ENCODE results near the gene CBARP. TPM values are rescaled to one million over a fixed set of nuclear protein-coding genes. Genes with fewer than 3 reads are reported as not detected.
A peak's percentile ranks its signal among the peaks of the same experiment; 100 is the strongest.

Gene CBARP
- total and polyA plus RNA-seq, 7 experiments from 2014 or later: 0.15 to 0.27 TPM; not detected in 5

DNA sequence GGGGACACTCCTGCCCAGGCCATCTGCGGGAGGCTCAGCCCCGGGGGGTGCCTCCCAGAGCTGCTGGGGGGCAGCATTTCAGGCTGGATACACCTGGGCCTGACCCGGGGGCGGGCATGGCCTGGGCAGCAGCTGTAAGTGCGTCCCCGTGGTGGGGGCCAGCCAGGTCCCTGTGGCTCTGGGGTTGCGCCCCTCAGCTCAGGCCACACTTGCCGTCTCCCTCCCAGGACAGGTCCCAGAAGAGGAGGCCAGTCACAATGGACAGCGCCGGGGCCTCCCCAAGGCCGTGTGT lies 11.6 kb downstream of the CBARP start:
- ATAC-seq: no peak
- Mint-ChIP-seq H3K36me3 (no peaks in the 10 kb centered on the region), H3K9me3 (no peaks in the 10 kb centered on the region), H3K4me3 (no peak overlapping the region), H3K27me3 (no peaks in the 10 kb centered on the region), H3K27ac (no peak overlapping the region), H3K4me1 (no peaks in the 10 kb centered on the region)
- ChIA-PET CTCF (no interaction called here), POLR2A (interaction anchor here (1.0 kb wide), 1 partner anchor 83 kb away, joined by 3 read pairs; no protein-coding TSS in a partner anchor)
- no peak overlapping the region for H3K4me3 ChIP-seq (ENCODE audit: low read length)
- peaks cover 0 to 65% (median 0%) of the 10 kb centered on the region in 3 experiments for H3K36me3 ChIP-seq (ENCODE audit: control insufficient read depth in 2 of 3, insufficient read depth in 3 of 3, low read length in 3 of 3)
- H3K27me3 ChIP-seq (ENCODE audit: control insufficient read depth in 2 of 2, insufficient read depth in 2 of 2, low read length in 2 of 2): no peaks in the 10 kb centered on the region
- no peak overlapping the region for H3K27ac ChIP-seq (ENCODE audit: low read depth, low read length)
- no peak for DNase-seq
- H3K9me3 ChIP-seq (ENCODE audit: control insufficient read depth in 2 of 3, low read length in 3 of 3): no peaks in the 10 kb centered on the region
- H3K4me1 ChIP-seq (ENCODE audit: control insufficient read depth in 2 of 2, insufficient read depth in 2 of 2, low read length in 2 of 2): no peaks in the 10 kb centered on the region
- intact Hi-C loops (cut with micrococcal nuclease): no loop called here

DNA sequence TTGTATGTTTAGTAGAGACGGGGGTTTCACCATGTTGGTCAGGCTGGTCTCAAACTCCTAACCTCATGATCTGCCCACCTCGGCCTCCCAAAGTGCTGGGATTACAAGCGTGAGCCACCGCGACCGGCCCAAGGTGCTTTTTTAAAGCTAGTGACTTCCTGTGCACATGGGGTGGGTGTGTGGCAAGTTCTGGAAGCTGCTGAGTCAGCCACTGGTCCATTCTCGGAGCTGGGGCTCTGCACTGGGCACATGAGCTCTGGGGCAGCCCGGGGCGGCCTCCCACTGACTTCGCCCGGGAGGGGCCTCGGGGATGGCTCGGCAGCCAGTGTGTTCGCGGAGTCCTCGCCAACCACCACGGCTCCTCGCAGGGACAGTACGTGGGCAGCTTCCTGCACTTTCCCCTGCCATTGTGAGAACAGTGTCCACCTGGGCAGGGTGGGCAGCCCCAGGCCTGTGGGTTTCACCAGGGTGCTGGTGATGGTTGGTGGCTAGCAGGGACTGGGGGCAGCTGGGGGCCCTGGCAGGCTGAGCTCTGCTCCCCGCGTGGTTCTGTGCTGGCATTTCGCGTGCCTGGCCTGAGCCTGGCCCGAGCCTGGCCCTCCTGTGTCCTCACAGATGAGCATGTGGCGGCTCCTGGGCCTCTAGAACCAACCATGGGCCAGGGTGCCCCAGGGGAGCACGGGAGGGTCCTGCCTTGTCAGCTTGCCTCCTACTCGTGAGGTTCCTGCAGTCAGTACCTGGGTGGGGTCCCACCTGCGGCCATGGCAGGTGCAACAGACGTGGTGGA lies 12.2 kb downstream of the CBARP start:
- Mint-ChIP-seq H3K4me3 (no peak overlapping the region), H3K9me3 (no peaks in the 10 kb centered on the region), H3K36me3 (no peaks in the 10 kb centered on the region), H3K27ac (peak overlapping the region in 1 of 9 donors; percentile 10), H3K27me3 (no peaks in the 10 kb centered on the region), H3K4me1 (no peaks in the 10 kb centered on the region)
- peaks cover 0 to 70% (median 2%) of the 10 kb centered on the region in 3 experiments for H3K36me3 ChIP-seq (ENCODE audit: control insufficient read depth in 2 of 3, insufficient read depth in 3 of 3, low read length in 3 of 3)
- intact Hi-C loops (cut with micrococcal nuclease): no loop called here
- peak in 1 of 9 donors; percentile 6 for DNase-seq
- POLR2A ChIA-PET: interaction anchor here (1.0 kb wide), 1 partner anchor 82 kb away, joined by 3 read pairs; no protein-coding TSS in a partner anchor
- H3K9me3 ChIP-seq (ENCODE audit: control insufficient read depth in 2 of 3, low read length in 3 of 3): no peaks in the 10 kb centered on the region
- no peaks in the 10 kb centered on the region for H3K4me1 ChIP-seq (ENCODE audit: control insufficient read depth in 2 of 2, insufficient read depth in 2 of 2, low read length in 2 of 2)
- H3K4me3 ChIP-seq (ENCODE audit: low read length): no peak overlapping the region
- no peak overlapping the region for H3K27ac ChIP-seq (ENCODE audit: low read depth, low read length)
- no peaks in the 10 kb centered on the region for H3K27me3 ChIP-seq (ENCODE audit: control insufficient read depth in 2 of 2, insufficient read depth in 2 of 2, low read length in 2 of 2)
- no peak for ATAC-seq
- CTCF ChIA-PET: interaction anchor here (0.5 to 0.8 kb wide), 2 partner anchors 32 to 120 kb away, joined by 3 read pairs; no protein-coding TSS in a partner anchor

DNA sequence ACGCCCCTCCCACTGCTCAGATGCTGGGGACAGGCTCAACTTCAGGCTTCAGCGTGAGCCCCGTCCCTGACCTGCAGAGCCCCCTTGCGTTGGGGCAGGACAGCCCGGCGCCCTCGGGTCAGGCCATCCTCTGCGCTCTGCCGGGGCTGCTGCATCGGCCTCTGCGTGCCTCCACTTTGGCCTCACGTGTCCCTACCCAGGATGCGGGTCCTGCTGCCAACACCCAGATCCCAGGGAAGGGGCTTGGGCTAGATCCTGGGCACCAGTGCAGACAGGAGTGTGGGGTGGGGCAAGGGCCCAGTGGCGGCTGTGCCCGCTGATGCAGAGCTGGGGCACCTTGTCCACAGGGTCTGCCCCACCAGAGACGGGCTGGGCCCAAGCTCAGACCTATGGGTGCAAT lies 13.0 kb downstream of the CBARP start:
- Histone ChIP-seq H3K27ac (ENCODE audit: low read depth, low read length) (no peak overlapping the region), H3K4me1 (ENCODE audit: control insufficient read depth in 2 of 2, insufficient read depth in 2 of 2, low read length in 2 of 2) (no peaks in the 10 kb centered on the region), H3K36me3 (ENCODE audit: control insufficient read depth in 2 of 3, insufficient read depth in 3 of 3, low read length in 3 of 3) (peaks cover 0 to 78% (median 5%) of the 10 kb centered on the region in 3 experiments), H3K4me3 (ENCODE audit: low read length) (no peak overlapping the region), H3K9me3 (ENCODE audit: control insufficient read depth in 2 of 3, low read length in 3 of 3) (no peaks in the 10 kb centered on the region), H3K27me3 (ENCODE audit: control insufficient read depth in 2 of 2, insufficient read depth in 2 of 2, low read length in 2 of 2) (no peaks in the 10 kb centered on the region)
- Mint-ChIP-seq H3K9me3 (no peaks in the 10 kb centered on the region), H3K36me3 (no peaks in the 10 kb centered on the region), H3K27ac (no peak overlapping the region), H3K4me1 (no peaks in the 10 kb centered on the region), H3K4me3 (no peak overlapping the region), H3K27me3 (no peaks in the 10 kb centered on the region)
- POLR2A ChIA-PET: no interaction called here
- ATAC-seq (no peak), DNase-seq (no peak)
- CTCF ChIA-PET: interaction anchor here (0.5 to 0.8 kb wide), 2 partner anchors 31 to 119 kb away, joined by 3 read pairs; no protein-coding TSS in a partner anchor
- intact Hi-C loops (cut with micrococcal nuclease): no loop called here

DNA sequence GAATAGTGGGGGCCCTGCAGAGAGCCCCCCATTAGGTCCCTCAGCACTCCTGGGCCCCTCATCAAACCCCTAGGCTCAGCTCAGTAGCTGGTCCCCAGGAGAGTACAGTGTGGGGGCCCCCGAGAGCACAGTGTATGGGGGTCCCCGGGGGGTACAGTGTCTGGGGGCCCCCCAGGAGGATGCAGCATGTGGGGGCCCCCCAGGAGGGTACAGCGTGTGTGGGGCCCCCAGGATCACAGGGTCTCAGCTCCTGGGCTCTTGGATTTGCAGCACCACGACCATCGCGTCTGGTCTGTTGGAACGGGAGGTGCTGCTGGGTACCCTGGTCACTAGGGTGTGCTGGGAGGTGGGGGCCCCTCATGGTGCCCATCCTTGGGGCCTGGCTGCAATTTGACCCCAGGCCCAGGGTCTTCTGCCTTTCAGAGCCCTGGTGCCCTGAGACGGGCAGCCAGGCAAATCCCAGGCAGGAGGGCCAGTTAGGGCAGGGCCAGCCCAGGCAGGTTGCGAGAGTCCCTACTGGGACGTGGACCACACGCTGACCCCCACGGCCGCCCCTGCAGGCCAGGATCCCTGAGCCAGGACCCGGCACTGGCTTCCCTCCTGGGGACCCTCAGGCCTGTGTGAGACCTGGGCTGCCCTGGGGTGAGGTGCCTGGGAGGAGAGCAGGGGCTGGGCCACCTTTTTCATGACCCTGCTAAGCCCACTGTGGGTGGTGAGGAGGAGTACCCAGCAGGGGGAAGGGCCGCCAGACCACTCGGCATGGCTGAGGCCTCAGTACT lies 13.6 kb downstream of the CBARP start:
- H3K4me1 ChIP-seq (ENCODE audit: control insufficient read depth in 2 of 2, insufficient read depth in 2 of 2, low read length in 2 of 2): no peaks in the 10 kb centered on the region
- H3K4me3 Mint-ChIP-seq: no peak overlapping the region
- H3K4me3 ChIP-seq (ENCODE audit: low read length): no peak overlapping the region
- DNase-seq: no peak
- ATAC-seq: no peak
- no peaks in the 10 kb centered on the region for H3K9me3 ChIP-seq (ENCODE audit: control insufficient read depth in 2 of 3, low read length in 3 of 3)
- no peaks in the 10 kb centered on the region for H3K9me3 Mint-ChIP-seq
- ChIA-PET CTCF (no interaction called here), POLR2A (no interaction called here)
- intact Hi-C loops (cut with micrococcal nuclease): no loop called here
- H3K4me1 Mint-ChIP-seq: no peaks in the 10 kb centered on the region
- H3K27me3 Mint-ChIP-seq: no peaks in the 10 kb centered on the region
- no peaks in the 10 kb centered on the region for H3K36me3 Mint-ChIP-seq
- no peak overlapping the region for H3K27ac Mint-ChIP-seq
- no peaks in the 10 kb centered on the region for H3K27me3 ChIP-seq (ENCODE audit: control insufficient read depth in 2 of 2, insufficient read depth in 2 of 2, low read length in 2 of 2)
- H3K36me3 ChIP-seq (ENCODE audit: control insufficient read depth in 2 of 3, insufficient read depth in 3 of 3, low read length in 3 of 3): peaks cover 0 to 81% (median 5%) of the 10 kb centered on the region in 3 experiments
- no peak overlapping the region for H3K27ac ChIP-seq (ENCODE audit: low read depth, low read length)

DNA sequence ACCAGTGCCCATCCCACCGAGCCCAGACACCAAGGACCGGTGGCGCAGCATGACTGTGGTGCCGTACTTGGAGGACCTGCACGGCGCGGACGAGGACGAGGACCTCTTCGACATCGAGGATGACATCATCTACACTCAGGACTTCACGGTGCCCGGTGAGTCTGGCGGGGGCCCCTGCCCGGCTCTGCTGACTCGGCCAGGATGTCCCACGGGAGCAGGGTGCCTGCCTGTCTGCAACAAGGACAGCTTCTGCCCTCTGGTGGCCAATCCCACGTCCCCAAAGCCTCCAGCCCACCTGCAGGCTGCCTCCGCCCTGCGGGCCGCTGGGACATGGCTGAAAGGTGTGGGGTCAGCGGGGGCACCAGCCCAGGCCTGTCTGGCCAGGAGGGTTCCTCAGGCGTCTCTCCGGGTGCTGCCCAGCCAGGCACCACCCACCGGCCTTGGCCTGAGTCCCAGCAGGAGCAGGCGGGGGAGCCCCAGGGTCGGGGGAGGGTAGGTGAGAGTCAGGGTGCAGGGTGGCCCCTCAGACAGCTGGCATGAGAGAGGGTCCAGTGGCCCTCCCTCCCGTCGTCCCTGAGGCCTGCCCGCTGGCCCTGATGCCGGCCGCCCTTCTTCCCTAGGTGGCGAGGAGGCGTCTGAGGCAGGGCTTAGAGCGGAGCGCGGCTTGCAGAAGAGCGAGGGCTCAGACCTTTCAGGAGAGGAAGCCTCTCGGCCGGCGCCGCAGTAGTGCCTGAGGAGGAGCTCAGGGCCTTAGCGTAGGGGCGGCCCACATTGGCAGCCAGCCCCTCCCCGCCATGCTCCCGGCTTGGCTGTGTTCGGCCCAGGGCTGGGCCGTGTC lies 14.6 kb downstream of the CBARP start:
- Histone ChIP-seq H3K27me3 (ENCODE audit: control insufficient read depth in 2 of 2, insufficient read depth in 2 of 2, low read length in 2 of 2) (no peaks in the 10 kb centered on the region), H3K9me3 (ENCODE audit: control insufficient read depth in 2 of 3, low read length in 3 of 3) (no peaks in the 10 kb centered on the region), H3K27ac (ENCODE audit: low read depth, low read length) (no peak overlapping the region), H3K36me3 (ENCODE audit: control insufficient read depth in 2 of 3, insufficient read depth in 3 of 3, low read length in 3 of 3) (peaks cover 0 to 86% (median 5%) of the 10 kb centered on the region in 3 experiments), H3K4me3 (ENCODE audit: low read length) (no peak overlapping the region), H3K4me1 (ENCODE audit: control insufficient read depth in 2 of 2, insufficient read depth in 2 of 2, low read length in 2 of 2) (no peaks in the 10 kb centered on the region)
- intact Hi-C loops (cut with micrococcal nuclease): no loop called here
- Mint-ChIP-seq H3K4me1 (no peaks in the 10 kb centered on the region), H3K36me3 (peaks cover 0 to under 1% (median 0%) of the 10 kb centered on the region in 5 donors), H3K9me3 (no peaks in the 10 kb centered on the region), H3K27me3 (no peaks in the 10 kb centered on the region), H3K4me3 (no peak overlapping the region), H3K27ac (no peak overlapping the region)
- DNase-seq (peak in 1 of 9 donors; percentile 27), ATAC-seq (peak; percentile 26)
- POLR2A ChIA-PET: no interaction called here
- CTCF ChIA-PET: interaction anchor here (1.0 kb wide), 1 partner anchor 21 kb away, joined by 3 read pairs; no protein-coding TSS in a partner anchor

DNA sequence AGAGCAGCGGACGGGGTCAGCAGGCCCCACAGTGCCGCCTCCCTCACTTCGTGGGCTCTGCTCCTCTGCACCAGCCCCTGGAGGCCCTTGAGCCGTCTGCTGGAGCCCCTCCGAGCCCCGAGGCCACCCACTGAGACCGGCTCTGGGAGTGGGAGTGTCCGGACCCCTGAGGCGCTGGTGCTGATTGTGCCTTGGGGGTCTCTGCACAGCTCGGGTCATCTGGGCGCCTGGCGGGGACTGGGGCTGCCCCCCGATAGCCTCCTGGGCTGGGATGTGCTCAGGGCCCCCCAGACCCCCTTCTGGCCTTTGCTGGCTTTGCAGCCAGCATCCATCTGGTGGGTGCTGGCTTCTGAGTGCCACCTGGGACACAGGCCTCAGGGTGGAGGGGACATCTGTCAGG lies 15.4 kb downstream of the CBARP start:
- H3K36me3 Mint-ChIP-seq: peaks cover 0 to 1% (median 0%) of the 10 kb centered on the region in 5 donors
- no peak overlapping the region for H3K4me3 Mint-ChIP-seq
- H3K27me3 Mint-ChIP-seq: no peaks in the 10 kb centered on the region
- H3K9me3 Mint-ChIP-seq: no peaks in the 10 kb centered on the region
- no peak overlapping the region for H3K27ac Mint-ChIP-seq
- H3K27ac ChIP-seq (ENCODE audit: low read depth, low read length): no peak overlapping the region
- intact Hi-C loops (cut with micrococcal nuclease): no loop called here
- peaks cover 0 to 83% (median 5%) of the 10 kb centered on the region in 3 experiments for H3K36me3 ChIP-seq (ENCODE audit: control insufficient read depth in 2 of 3, insufficient read depth in 3 of 3, low read length in 3 of 3)
- POLR2A ChIA-PET: no interaction called here
- no peaks in the 10 kb centered on the region for H3K4me1 Mint-ChIP-seq
- DNase-seq (no peak), ATAC-seq (no peak)
- CTCF ChIA-PET: interaction anchor here (1.0 kb wide), 1 partner anchor 22 kb away, joined by 3 read pairs; no protein-coding TSS in a partner anchor
- H3K27me3 ChIP-seq (ENCODE audit: control insufficient read depth in 2 of 2, insufficient read depth in 2 of 2, low read length in 2 of 2): no peaks in the 10 kb centered on the region
- H3K4me1 ChIP-seq (ENCODE audit: control insufficient read depth in 2 of 2, insufficient read depth in 2 of 2, low read length in 2 of 2): no peaks in the 10 kb centered on the region
- no peaks in the 10 kb centered on the region for H3K9me3 ChIP-seq (ENCODE audit: control insufficient read depth in 2 of 3, low read length in 3 of 3)
- H3K4me3 ChIP-seq (ENCODE audit: low read length): no peak overlapping the region

All from naive thymus-derived CD4-positive, alpha-beta T cell (primary cell).